HG03571 (cell line): ENCODE results near the gene WRAP73.
"Not testable (repeated sequence)": the region's sequence is repeated elsewhere in the genome, so short reads cannot be mapped to it uniquely, and the experiment has no call there.

Source experiments
- ATAC-seq: cut with Tn5 transposase; IDR thresholded peaks from one replicate; pipeline ENCODE4 v1.9.1; 2021; ENCODE audit not compliant: unreplicated experiment

WRAP73 gene

GRCh38 chr1:3599286-3599811 is 50.6 kb downstream of the WRAP73 start:
- ATAC-seq, result no peak

- no peak for ATAC-seq
Measured at GRCh38 chr1:3598522-3599285, 51.2 kb downstream of the WRAP73 start.

- ATAC-seq, result no peak
Measured at GRCh38 chr1:3598051-3598491, 51.8 kb downstream of the WRAP73 start.

DNA sequence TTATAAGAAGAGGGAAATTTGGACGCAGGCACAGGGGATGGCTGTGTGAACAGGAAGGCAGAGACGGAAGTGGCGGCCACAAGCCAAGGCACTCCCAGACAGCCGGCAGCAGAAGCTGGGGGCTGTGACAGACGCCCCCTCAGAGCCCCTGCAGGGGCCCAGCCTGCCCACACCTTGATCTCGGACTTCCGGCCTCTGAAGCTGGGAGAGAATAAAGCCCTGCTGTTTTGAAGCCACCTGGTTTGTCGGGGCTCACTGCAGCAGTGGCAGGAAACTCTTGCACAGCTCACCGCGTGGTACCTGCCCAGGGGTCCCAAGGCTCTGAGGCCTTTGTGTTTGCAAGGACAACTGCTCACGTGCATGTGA is 52.3 kb downstream of the WRAP73 start:
- ATAC-seq, result no peak

GRCh38 chr1:3596663-3597598 is 53.0 kb downstream of the WRAP73 start:
- no peak for ATAC-seq

- no peak for ATAC-seq
Measured at GRCh38 chr1:3595949-3596348, 54.0 kb downstream of the WRAP73 start.

GRCh38 chr1:3594706-3595377 is 55.1 kb downstream of the WRAP73 start:
- no peak for ATAC-seq

DNA sequence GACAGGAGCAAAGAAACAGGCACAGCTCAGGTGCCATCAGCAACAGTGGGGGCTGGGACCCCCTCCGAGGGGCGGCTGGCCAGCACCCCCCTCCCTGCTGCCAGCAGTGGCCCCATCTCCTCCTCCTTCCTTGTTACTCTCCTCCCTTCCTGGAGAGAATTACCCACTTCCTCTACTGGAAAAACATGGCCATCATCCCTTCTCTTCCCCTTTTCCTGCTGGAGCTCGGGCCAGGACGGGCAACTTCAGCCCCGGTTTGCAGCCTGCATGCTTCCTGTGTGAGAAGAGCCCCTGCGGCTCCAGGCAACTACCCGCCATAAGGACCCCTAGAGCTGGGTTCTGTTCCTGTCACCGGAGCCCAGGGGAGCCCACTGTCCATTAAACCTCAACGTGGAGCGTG is 56.2 kb downstream of the WRAP73 start:
- no peak for ATAC-seq

DNA sequence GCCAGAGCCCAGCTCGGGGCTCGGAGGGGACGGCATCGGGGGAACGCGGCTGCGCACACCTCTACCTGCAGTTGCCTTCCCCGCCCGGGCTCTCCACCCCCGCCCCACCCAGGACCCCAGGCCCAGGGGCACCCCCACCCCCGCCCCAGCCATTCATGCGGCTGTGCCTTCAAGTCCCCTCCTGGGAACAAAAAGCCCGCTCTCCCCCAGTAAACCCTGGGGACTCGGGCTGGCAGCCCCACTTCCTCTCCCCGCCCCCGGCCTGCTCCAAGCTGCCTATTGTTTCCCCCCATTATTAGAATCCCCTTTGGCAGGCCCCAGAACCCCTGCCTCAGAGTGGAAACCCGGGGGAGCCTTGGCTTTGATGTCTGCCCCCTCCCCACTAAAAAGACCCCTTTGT is 56.6 kb downstream of the WRAP73 start:
- ATAC-seq, result no peak

DNA sequence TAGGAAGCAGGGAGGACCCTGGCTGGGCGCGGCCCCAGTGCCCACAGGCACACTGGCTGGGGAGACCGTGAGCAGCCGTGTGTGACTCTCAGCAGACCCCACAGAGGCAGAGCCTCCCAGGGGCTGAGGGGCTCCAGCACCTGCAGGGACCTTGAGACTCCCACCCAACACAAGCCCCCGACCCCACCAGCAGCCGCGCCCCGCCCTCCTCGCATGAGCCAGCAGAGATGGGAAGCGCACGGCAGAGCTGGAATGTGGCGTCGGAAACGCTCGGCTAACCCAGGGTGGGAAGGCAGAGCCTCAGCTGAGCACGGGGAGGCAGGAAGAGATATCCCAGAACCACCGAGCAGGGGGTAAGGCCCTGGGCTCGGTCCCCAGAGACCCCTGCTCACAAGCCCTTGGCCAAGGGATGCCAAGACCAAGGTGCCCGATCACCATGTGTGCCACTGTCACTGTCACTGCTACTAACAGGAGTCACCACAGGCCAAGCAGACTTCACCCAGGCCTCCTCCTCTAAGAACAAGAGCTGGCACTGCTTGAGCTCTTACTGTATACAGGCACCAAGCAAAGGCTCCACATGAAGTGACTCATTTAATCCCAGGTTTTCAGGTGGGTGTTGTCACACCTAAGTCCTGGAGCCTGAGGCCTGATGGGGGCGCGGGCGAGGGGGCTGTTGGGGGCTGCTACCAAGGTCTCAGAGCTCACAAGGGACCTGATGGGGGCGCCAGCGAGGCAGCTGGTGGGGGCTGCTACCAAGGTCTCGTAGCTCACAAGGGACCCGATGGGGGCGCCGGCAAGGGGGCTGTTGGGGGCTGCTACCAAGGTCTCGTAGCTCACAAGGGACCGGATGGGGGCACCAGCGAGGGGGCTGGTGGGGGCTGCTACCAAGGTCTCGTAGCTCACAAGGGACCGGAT is 58.7 kb downstream of the WRAP73 start:
- no peak for ATAC-seq

DNA sequence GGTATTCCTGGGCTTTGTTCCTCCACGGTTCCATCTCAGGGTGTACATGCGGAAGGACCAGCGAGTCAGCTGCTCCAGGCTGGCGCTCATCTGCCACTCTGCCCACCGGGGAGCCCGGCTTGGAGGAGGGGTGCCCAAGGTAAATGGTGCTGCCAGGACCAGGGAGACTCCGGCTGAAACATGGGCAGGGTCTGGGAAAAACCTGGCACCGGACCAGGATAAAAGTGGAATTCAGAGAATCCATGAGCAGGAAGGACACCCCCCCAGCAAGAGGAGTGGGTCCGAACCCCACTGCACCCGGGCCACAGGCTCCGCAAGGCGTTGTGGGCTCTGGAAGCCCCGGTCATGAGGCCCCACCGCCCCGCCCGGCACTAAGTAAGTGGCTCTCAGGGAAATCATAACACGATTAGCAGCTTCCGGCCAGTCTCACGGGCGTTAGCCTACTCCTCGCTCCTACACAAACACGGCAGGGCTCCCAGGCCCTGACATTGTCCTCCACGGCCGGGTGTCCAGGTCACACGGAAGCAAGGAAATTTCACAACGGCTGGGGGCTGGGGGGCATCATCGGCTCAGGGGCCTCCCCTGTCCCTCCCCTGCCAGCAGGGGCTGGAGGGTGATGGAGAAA is 59.7 kb downstream of the WRAP73 start:
- no peak for ATAC-seq

- ATAC-seq, result no peak
Measured at GRCh38 chr1:3588395-3588794, 61.5 kb downstream of the WRAP73 start.

- no peak for ATAC-seq
Measured at GRCh38 chr1:3586986-3587759, 62.7 kb downstream of the WRAP73 start.

DNA sequence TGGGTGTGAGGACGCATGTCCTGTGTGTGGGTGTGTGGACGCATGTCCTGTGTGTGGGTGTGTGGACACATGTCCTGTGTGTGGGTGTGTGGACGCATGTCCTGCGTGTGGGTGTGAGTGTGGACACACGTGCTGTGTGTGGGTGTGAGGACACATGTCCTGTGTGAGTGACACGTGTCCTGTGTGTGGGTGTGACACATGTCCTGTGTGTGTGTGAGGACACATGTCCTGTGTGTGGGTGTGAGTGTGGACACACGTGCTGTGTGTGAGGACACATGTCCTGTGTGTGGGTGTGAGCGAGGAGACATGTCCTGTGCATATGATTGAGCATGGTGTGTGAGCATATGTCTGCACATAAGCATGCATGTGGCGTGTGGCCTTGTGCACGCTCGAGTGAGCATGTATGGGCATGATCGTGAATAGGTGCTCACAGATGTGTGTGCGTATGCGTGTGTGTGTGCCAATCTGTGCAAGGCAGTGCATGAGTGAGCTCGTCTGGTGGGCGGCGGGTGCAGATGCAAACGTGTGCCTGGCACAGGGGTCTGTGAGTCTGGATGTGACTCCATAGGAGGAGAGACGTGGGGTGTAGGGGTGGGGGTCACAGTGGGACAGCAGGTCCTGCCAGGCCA is 63.8 kb downstream of the WRAP73 start:
- ATAC-seq, result no peak

GRCh38 chr1:3585353-3585868 is 64.5 kb downstream of the WRAP73 start:
- not testable (repeated sequence) for ATAC-seq

DNA sequence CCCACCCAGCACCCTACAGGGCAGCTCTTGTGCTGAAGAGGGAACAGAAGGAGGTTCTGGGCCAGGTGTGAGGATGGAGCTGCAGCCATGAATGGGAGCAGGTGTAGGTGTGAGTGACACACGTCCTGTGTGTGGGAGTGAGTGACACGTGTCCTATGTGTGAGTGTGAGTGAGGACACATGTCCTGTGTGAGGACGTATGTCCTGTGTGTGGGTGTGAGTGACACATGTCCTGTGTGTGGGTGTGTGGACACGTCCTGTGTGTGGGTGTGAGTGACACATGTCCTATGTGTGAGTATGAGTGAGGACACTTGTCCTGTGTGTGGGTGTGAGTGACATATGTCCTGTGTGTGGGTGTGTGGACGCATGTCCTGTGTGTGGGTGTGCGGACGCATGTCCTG is 65.0 kb downstream of the WRAP73 start:
- ATAC-seq, result no peak

- not testable (repeated sequence) for ATAC-seq
Measured at GRCh38 chr1:3583751-3584150, 66.2 kb downstream of the WRAP73 start.

GRCh38 chr1:3581296-3582036 is 68.4 kb downstream of the WRAP73 start:
- no peak for ATAC-seq
